ENCODE measurements around the gene KRTAP15-1. TPM values are rescaled to one million over a fixed set of nuclear protein-coding genes. Genes with fewer than 3 reads are reported as not detected.

Gene KRTAP15-1
- total RNA-seq, 1 experiment from 2014 or later: not detected

GRCh38 chr21:30447056-30447455 lies 7.0 kb downstream of the KRTAP15-1 start:
- no TSS peak for BruUV-seq (replicated peaks)
- ChIA-PET RAD21 (ENCODE audit: low non-redundant PET in 1 of 2, low total read pairs in 2 of 2, uncharacterized antibody in 2 of 2, unreplicated experiment in 2 of 2) (no interaction called here), POLR2A (no interaction called here), CTCF (no interaction called here)
- no peak overlapping the region for H3K4me3 ChIP-seq (replicated peaks in 1 of 2; ENCODE audit: low read depth in 1 of 2, low read length in 2 of 2)
- H3K9me2 ChIP-seq (ENCODE audit: insufficient read depth): no peaks in the 10 kb centered on the region
- H3K9me3 ChIP-seq (ENCODE audit: control insufficient read depth in 1 of 2, insufficient read depth in 1 of 2, low read depth in 1 of 2, low read length in 2 of 2): peaks cover 18 to 23% of the 10 kb centered on the region in 2 experiments; a peak in 3 of 4 replicates
- no peaks in the 10 kb centered on the region for H3K27me3 ChIP-seq (ENCODE audit: insufficient read depth, low read length)
- no peaks in the 10 kb centered on the region for H4K20me1 ChIP-seq (ENCODE audit: insufficient read depth)
- no peak overlapping the region for H3K9ac ChIP-seq (ENCODE audit: low read length)
- no peak overlapping the region for H3K27ac ChIP-seq (ENCODE audit: low read depth, low read length)
- no peaks in the 10 kb centered on the region for H3K4me1 ChIP-seq (ENCODE audit: control insufficient read depth in 1 of 2, insufficient read depth in 2 of 2, low read length in 2 of 2)
- no peak for ATAC-seq
- intact Hi-C loops (cut with micrococcal nuclease): no loop called here
- no peak overlapping the region for H2AFZ ChIP-seq (ENCODE audit: low read depth, low read length, poor library complexity, severe bottlenecking)
- H3K36me3 ChIP-seq (ENCODE audit: control insufficient read depth in 1 of 2, insufficient read depth in 2 of 2, low read length in 2 of 2): no peaks in the 10 kb centered on the region
- no peak overlapping the region for H3K4me2 ChIP-seq (ENCODE audit: low read length)
- TF ChIP-seq SIN3A (IDR thresholded peaks at IDR 0.05; ENCODE audit: low read depth) (no peak), FOSL1 (IDR thresholded peaks at IDR 0.05; ENCODE audit: low read depth) (no peak), ELF1 (IDR thresholded peaks at IDR 0.05; ENCODE audit: borderline replicate concordance, low read depth) (no peak), EZH2phosphoT487 (IDR thresholded peaks at IDR 0.05; ENCODE audit: borderline replicate concordance) (no peak)
- no peak for DNase-seq (ENCODE audit: low read depth, low spot score)
- no peaks in the 10 kb centered on the region for H3K79me2 ChIP-seq (ENCODE audit: insufficient read depth, low read length)

DNA sequence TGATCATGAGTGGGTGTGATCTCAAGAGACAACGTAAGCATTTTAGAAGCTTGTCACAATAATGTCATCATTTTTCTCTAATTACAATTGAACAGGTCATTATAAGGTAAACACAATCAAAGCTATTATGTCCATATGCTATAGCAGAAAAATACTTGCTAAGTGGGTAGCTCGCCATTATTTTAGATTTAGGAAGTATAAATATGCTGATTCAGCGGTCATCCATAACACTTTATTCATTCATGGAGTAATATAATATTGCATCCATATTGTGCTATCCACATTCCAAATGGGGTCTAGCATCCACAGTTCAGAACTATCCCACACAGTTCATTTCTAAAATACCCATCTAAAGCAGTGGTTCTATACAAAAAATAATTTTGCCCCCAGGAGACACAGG lies 8.4 kb downstream of the KRTAP15-1 start:
- Histone ChIP-seq H3K27me3 (ENCODE audit: insufficient read depth, low read length) (no peaks in the 10 kb centered on the region), H3K36me3 (ENCODE audit: control insufficient read depth in 1 of 2, insufficient read depth in 2 of 2, low read length in 2 of 2) (no peaks in the 10 kb centered on the region), H3K4me2 (ENCODE audit: low read length) (no peak overlapping the region), H3K9ac (ENCODE audit: low read length) (no peak overlapping the region), H3K27ac (ENCODE audit: low read depth, low read length) (no peak overlapping the region), H3K9me2 (ENCODE audit: insufficient read depth) (no peaks in the 10 kb centered on the region), H3K9me3 (ENCODE audit: control insufficient read depth in 1 of 2, insufficient read depth in 1 of 2, low read depth in 1 of 2, low read length in 2 of 2) (peaks cover 14 to 21% of the 10 kb centered on the region in 2 experiments; a peak in 3 of 4 replicates), H3K4me1 (ENCODE audit: control insufficient read depth in 1 of 2, insufficient read depth in 2 of 2, low read length in 2 of 2) (no peaks in the 10 kb centered on the region), H3K79me2 (ENCODE audit: insufficient read depth, low read length) (no peaks in the 10 kb centered on the region), H2AFZ (ENCODE audit: low read depth, low read length, poor library complexity, severe bottlenecking) (no peak overlapping the region), H4K20me1 (ENCODE audit: insufficient read depth) (no peaks in the 10 kb centered on the region), H3K4me3 (replicated peaks in 1 of 2; ENCODE audit: low read depth in 1 of 2, low read length in 2 of 2) (no peak overlapping the region)
- no peak for ATAC-seq
- ChIA-PET RAD21 (ENCODE audit: low non-redundant PET in 1 of 2, low total read pairs in 2 of 2, uncharacterized antibody in 2 of 2, unreplicated experiment in 2 of 2) (no interaction called here), POLR2A (no interaction called here), CTCF (no interaction called here)
- DNase-seq (ENCODE audit: low read depth, low spot score): no peak
- no TSS peak for BruUV-seq (replicated peaks)
- intact Hi-C loops (cut with micrococcal nuclease): no loop called here
- TF ChIP-seq ZFX (IDR thresholded peaks at IDR 0.05) (no peak), EGR1 (IDR thresholded peaks at IDR 0.05; ENCODE audit: low read depth) (no peak), ELF1 (IDR thresholded peaks at IDR 0.05; ENCODE audit: borderline replicate concordance, low read depth) (no peak), TCF7L2 (IDR thresholded peaks at IDR 0.05; ENCODE audit: borderline replicate concordance, extremely low read depth, insufficient read depth, insufficient read length) (no peak), POLR2A (IDR thresholded peaks at IDR 0.05; ENCODE audit: borderline replicate concordance, extremely low read depth, insufficient read depth, insufficient read length) (no peak), ZBTB33 (IDR thresholded peaks at IDR 0.05; ENCODE audit: extremely low read depth, insufficient replicate concordance, low read length) (no peak), CEBPB (IDR thresholded peaks at IDR 0.05; ENCODE audit: low read depth) (no peak), FOSL1 (IDR thresholded peaks at IDR 0.05; ENCODE audit: low read depth) (no peak), SRF (IDR thresholded peaks at IDR 0.05; ENCODE audit: low read depth) (no peak), CBX3 (IDR thresholded peaks at IDR 0.05; ENCODE audit: low read depth) (no peak), SP1 (IDR thresholded peaks at IDR 0.05; ENCODE audit: low read depth) (no peak), ATF3 (IDR thresholded peaks at IDR 0.05) (no peak), EZH2phosphoT487 (IDR thresholded peaks at IDR 0.05; ENCODE audit: borderline replicate concordance) (no peak), POLR2AphosphoS5 (IDR thresholded peaks at IDR 0.05; ENCODE audit: low read depth, low read length) (no peak), EZH2 (IDR thresholded peaks at IDR 0.05) (no peak), JUND (IDR thresholded peaks at IDR 0.05) (no peak)
- TF ChIP-seq, protein P1, sequence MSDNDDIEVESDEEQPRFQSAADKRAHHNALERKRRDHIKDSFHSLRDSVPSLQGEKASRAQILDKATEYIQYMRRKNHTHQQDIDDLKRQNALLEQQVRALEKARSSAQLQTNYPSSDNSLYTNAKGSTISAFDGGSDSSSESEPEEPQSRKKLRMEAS (IDR thresholded peaks at IDR 0.05): no peak
- TF ChIP-seq, protein P2, sequence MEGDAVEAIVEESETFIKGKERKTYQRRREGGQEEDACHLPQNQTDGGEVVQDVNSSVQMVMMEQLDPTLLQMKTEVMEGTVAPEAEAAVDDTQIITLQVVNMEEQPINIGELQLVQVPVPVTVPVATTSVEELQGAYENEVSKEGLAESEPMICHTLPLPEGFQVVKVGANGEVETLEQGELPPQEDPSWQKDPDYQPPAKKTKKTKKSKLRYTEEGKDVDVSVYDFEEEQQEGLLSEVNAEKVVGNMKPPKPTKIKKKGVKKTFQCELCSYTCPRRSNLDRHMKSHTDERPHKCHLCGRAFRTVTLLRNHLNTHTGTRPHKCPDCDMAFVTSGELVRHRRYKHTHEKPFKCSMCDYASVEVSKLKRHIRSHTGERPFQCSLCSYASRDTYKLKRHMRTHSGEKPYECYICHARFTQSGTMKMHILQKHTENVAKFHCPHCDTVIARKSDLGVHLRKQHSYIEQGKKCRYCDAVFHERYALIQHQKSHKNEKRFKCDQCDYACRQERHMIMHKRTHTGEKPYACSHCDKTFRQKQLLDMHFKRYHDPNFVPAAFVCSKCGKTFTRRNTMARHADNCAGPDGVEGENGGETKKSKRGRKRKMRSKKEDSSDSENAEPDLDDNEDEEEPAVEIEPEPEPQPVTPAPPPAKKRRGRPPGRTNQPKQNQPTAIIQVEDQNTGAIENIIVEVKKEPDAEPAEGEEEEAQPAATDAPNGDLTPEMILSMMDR (IDR thresholded peaks at IDR 0.05 in 2 of 3, conservative IDR thresholded peaks at IDR 0.05 in 1 of 3; ENCODE audit: borderline replicate concordance in 1 of 3, insufficient read depth in 1 of 3, low read depth in 2 of 3, low read length in 2 of 3): no peak
